DOHH2 (cell line): ENCODE measurements around the gene FADS6.
"Not testable (repeated sequence)": the region's sequence is repeated elsewhere in the genome, so short reads cannot be mapped to it uniquely, and the experiment has no call there.

Source experiments
- EZH2phosphoT487 ChIP-seq: fragments of 200-600 bp; sonication (generic); IDR thresholded peaks from 2 replicates; pipeline ENCODE4 v1.6.1; 2017; ENCODE audit warnings: borderline replicate concordance, mild to moderate bottlenecking, antibody characterized with exemption, low read length, moderate library complexity, mixed read lengths
- TF ChIP-seq, protein P1 (sequence below): fragments of 200-600 bp; sonication (generic); IDR thresholded peaks from one replicate; pipeline ENCODE4 v1.5.1; 2014; ENCODE audit warnings: antibody characterized with exemption, mild to moderate bottlenecking, low read depth, low read length; ENCODE audit not compliant: poor library complexity, severe bottlenecking

DNA sequence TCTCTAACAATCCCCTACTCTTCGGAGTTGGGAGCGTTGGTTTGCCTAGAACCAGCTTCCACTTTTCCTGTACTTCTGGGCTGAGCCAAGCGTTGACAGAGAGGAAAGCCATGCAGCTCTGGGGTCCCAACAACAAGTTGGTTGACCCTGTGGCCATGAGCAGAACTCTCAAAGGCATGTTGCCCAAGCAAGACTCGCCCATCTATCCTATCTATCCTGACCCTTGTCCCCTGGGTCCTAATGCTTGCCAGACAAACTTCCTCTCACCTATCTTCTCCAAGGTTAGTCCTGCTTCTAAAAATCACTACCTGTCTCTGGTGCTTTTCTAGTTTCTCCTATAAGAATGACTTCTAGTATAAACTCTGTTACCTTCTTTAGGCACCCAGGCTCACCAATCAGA, 15.7 kb upstream of the FADS6 start:
- TF ChIP-seq, protein P1, sequence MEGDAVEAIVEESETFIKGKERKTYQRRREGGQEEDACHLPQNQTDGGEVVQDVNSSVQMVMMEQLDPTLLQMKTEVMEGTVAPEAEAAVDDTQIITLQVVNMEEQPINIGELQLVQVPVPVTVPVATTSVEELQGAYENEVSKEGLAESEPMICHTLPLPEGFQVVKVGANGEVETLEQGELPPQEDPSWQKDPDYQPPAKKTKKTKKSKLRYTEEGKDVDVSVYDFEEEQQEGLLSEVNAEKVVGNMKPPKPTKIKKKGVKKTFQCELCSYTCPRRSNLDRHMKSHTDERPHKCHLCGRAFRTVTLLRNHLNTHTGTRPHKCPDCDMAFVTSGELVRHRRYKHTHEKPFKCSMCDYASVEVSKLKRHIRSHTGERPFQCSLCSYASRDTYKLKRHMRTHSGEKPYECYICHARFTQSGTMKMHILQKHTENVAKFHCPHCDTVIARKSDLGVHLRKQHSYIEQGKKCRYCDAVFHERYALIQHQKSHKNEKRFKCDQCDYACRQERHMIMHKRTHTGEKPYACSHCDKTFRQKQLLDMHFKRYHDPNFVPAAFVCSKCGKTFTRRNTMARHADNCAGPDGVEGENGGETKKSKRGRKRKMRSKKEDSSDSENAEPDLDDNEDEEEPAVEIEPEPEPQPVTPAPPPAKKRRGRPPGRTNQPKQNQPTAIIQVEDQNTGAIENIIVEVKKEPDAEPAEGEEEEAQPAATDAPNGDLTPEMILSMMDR, result not testable (repeated sequence)
- not testable (repeated sequence) for TF ChIP-seq EZH2phosphoT487
